Ishikawa (cell line): Measurements from ENCODE around the gene ZNF622.

Source experiments
- CEBPB ChIP-seq: IDR thresholded peaks from 2 replicates; pipeline ENCODE4 v1.6.1; 2012
- FOXM1 ChIP-seq: IDR thresholded peaks from 2 replicates; pipeline ENCODE4 v1.6.1; 2012; ENCODE audit warnings: low read depth, borderline replicate concordance
- TAF1 ChIP-seq: IDR thresholded peaks from 2 replicates; pipeline ENCODE4 v1.6.1; 2012; ENCODE audit warnings: low read depth, mild to moderate bottlenecking
- TF ChIP-seq, protein P1 (sequence below): IDR thresholded peaks from 2 replicates; pipeline ENCODE4 v1.6.1; 2012; ENCODE audit warnings: low read depth, mild to moderate bottlenecking

- no peak for TF ChIP-seq FOXM1
- TF ChIP-seq TAF1, result no peak
- no peak for TF ChIP-seq CEBPB
- TF ChIP-seq, protein P1, sequence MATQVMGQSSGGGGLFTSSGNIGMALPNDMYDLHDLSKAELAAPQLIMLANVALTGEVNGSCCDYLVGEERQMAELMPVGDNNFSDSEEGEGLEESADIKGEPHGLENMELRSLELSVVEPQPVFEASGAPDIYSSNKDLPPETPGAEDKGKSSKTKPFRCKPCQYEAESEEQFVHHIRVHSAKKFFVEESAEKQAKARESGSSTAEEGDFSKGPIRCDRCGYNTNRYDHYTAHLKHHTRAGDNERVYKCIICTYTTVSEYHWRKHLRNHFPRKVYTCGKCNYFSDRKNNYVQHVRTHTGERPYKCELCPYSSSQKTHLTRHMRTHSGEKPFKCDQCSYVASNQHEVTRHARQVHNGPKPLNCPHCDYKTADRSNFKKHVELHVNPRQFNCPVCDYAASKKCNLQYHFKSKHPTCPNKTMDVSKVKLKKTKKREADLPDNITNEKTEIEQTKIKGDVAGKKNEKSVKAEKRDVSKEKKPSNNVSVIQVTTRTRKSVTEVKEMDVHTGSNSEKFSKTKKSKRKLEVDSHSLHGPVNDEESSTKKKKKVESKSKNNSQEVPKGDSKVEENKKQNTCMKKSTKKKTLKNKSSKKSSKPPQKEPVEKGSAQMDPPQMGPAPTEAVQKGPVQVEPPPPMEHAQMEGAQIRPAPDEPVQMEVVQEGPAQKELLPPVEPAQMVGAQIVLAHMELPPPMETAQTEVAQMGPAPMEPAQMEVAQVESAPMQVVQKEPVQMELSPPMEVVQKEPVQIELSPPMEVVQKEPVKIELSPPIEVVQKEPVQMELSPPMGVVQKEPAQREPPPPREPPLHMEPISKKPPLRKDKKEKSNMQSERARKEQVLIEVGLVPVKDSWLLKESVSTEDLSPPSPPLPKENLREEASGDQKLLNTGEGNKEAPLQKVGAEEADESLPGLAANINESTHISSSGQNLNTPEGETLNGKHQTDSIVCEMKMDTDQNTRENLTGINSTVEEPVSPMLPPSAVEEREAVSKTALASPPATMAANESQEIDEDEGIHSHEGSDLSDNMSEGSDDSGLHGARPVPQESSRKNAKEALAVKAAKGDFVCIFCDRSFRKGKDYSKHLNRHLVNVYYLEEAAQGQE, result no peak
These were observed 2.0 kb upstream of the ZNF622 start for GRCh38 chr5:16467363-16468219.
